Measurements from ENCODE around the gene LRRC63.

Gene LRRC63

GRCh38 chr13:46181377-46181839, 30.3 kb upstream of the LRRC63 start:
- DNase-seq (ENCODE audit: low read depth): no peak
- H3K4me3 ChIP-seq (ENCODE audit: low read depth, low read length): no peak overlapping the region
- TF ChIP-seq, protein P1, sequence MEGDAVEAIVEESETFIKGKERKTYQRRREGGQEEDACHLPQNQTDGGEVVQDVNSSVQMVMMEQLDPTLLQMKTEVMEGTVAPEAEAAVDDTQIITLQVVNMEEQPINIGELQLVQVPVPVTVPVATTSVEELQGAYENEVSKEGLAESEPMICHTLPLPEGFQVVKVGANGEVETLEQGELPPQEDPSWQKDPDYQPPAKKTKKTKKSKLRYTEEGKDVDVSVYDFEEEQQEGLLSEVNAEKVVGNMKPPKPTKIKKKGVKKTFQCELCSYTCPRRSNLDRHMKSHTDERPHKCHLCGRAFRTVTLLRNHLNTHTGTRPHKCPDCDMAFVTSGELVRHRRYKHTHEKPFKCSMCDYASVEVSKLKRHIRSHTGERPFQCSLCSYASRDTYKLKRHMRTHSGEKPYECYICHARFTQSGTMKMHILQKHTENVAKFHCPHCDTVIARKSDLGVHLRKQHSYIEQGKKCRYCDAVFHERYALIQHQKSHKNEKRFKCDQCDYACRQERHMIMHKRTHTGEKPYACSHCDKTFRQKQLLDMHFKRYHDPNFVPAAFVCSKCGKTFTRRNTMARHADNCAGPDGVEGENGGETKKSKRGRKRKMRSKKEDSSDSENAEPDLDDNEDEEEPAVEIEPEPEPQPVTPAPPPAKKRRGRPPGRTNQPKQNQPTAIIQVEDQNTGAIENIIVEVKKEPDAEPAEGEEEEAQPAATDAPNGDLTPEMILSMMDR (IDR thresholded peaks at IDR 0.05; ENCODE audit: control insufficient read depth, extremely low read depth, insufficient read depth): no peak

GRCh38 chr13:46181840-46182490, 29.8 kb upstream of the LRRC63 start, which contains the start of gene LCP1:
TSS of gene LCP1 (minus strand) at chr13:46182177. CDS start at chr13:46159662, 22,515 bp downstream.
- no peak for DNase-seq (ENCODE audit: low read depth)
- H3K4me3 ChIP-seq (ENCODE audit: low read depth, low read length): no peak within 1 kb of the TSS
- TF ChIP-seq, protein P1 (IDR thresholded peaks at IDR 0.05; ENCODE audit: control insufficient read depth, extremely low read depth, insufficient read depth): no peak

DNA sequence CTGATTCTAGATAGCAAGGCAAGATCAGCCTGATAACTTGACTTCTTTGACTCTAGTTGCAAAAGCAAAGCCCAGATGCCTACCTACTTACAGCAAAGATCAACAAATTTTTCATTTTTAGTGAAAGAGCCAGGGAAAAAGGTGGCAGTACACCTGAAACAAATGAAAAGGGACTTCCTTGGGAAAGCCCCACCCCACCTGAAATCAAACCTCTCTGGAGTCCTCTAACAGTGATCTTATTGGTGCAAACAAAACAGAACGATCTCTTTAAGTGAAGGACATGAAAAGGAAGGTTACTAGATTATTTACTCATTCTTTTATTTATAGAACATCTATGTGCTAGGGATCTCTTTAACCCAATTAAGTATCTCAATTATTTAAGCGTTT, 29.2 kb upstream of the LRRC63 start:
- DNase-seq (ENCODE audit: low read depth): no peak
- TF ChIP-seq, protein P1 (IDR thresholded peaks at IDR 0.05; ENCODE audit: control insufficient read depth, extremely low read depth, insufficient read depth): no peak
- H3K4me3 ChIP-seq (ENCODE audit: low read depth, low read length): no peak overlapping the region

- TF ChIP-seq, protein P1 (IDR thresholded peaks at IDR 0.05; ENCODE audit: control insufficient read depth, extremely low read depth, insufficient read depth): no peak
- H3K4me3 ChIP-seq (ENCODE audit: low read depth, low read length): no peak overlapping the region
Observed at GRCh38 chr13:46183018-46183946, 28.4 kb upstream of the LRRC63 start.

GRCh38 chr13:46184277-46184699, 27.4 kb upstream of the LRRC63 start:
- TF ChIP-seq, protein P1 (IDR thresholded peaks at IDR 0.05; ENCODE audit: control insufficient read depth, extremely low read depth, insufficient read depth): peak; percentile 43
- no peak for DNase-seq (ENCODE audit: low read depth)
- H3K4me3 ChIP-seq (ENCODE audit: low read depth, low read length): no peak overlapping the region

More at GRCh38 chr13:46183018-46183946, 28.4 kb upstream of the LRRC63 start:
- no peak for DNase-seq (ENCODE audit: low read depth)

DNA sequence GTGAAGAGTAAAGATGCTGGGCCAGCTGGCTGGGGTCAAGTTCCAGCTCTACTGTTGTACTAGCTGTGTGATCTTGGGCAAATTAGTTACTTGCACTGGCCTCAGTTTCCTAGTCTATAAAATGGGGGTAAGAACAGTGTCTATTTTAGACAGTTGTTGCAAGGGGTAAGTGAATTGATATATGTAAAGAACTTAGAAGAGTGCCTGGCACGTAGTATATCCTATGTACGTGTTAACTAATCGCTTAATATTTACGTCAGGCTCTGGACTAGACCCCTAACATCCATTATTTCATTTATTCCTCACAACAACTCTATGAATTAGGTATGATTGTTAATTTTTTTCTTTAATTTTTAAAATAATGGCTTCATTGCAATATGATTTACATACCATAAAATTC, 26.1 kb upstream of the LRRC63 start:
- H3K4me3 ChIP-seq (ENCODE audit: low read depth, low read length): no peak overlapping the region
- no peak for DNase-seq (ENCODE audit: low read depth)
- TF ChIP-seq, protein P1 (IDR thresholded peaks at IDR 0.05; ENCODE audit: control insufficient read depth, extremely low read depth, insufficient read depth): no peak
